Common myeloid progenitor, CD34-positive (primary cell): Measurements from ENCODE around the gene PSMB5.
A peak's percentile ranks its signal among the peaks of the same experiment; 100 is the strongest.
"Not testable (repeated sequence)": the region's sequence is repeated elsewhere in the genome, so short reads cannot be mapped to it uniquely, and the experiment has no call there.

Source experiments
- CTCF ChIA-PET: fragments of 350-600 bp; sonication (Branson Sonifier 250); formaldehyde crosslinking; loops from one replicate; lab custom pipeline; 2021; ENCODE audit warnings: antibody characterized with exemption; lab: Charles Lee
- POLR2A ChIA-PET: fragments of 350-600 bp; sonication (Branson Sonifier 250); formaldehyde crosslinking; loops from one replicate; lab custom pipeline; 2021; ENCODE audit warnings: antibody characterized with exemption; lab: Charles Lee
- DNase-seq, 3 donors: peaks; one replicate each; pipeline versions ENCODE4 v3.0.0 to v3.0.0-alpha.2; 2013
- H3K27ac ChIP-seq, 2 experiments: 1 replicate in 1 of 2; 2 replicates in 1 of 2; pipeline ENCODE4 v1.7.0; 2013; ENCODE audit warnings: inconsistent platforms in 2 of 2, low read length in 2 of 2, mild to moderate bottlenecking in 2 of 2, low read depth in 1 of 2, moderate library complexity in 1 of 2; ENCODE audit not compliant: severe bottlenecking in 2 of 2, insufficient read depth in 1 of 2, poor library complexity in 1 of 2
- H3K27me3 ChIP-seq, 5 experiments: replicated peaks in 2 of 5; 1 replicate in 3 of 5; 2 replicates in 2 of 5; pipeline versions ENCODE4 v1.6.1 to v1.7.0; 2013; ENCODE audit warnings: low read length in 4 of 5, mild to moderate bottlenecking in 2 of 5, moderate library complexity in 2 of 5, inconsistent platforms in 1 of 5; ENCODE audit not compliant: insufficient read depth in 5 of 5, control insufficient read depth in 4 of 5
- H3K36me3 ChIP-seq, 4 experiments: 1 replicate in 2 of 4; 2 replicates in 2 of 4; pipeline versions ENCODE4 v1.6.1 to v1.7.0; 2013; ENCODE audit warnings: low read length in 3 of 4, control low read depth in 1 of 4, mild to moderate bottlenecking in 1 of 4; ENCODE audit not compliant: control insufficient read depth in 4 of 4, insufficient read depth in 4 of 4
- H3K4me1 ChIP-seq, 4 experiments: 1 replicate in 3 of 4; 2 replicates in 1 of 4; pipeline versions ENCODE4 v1.6.1 to v1.7.1; 2013; ENCODE audit warnings: low read length in 3 of 4, mild to moderate bottlenecking in 3 of 4, control low read depth in 1 of 4, inconsistent platforms in 1 of 4, moderate library complexity in 1 of 4; ENCODE audit not compliant: control insufficient read depth in 4 of 4, insufficient read depth in 4 of 4; ENCODE audit errors: control extremely low read depth in 1 of 4
- H3K4me3 ChIP-seq, 7 experiments: 1 replicate in 4 of 7; 2 replicates in 3 of 7; pipeline versions ENCODE4 v1.5.1 to v1.7.0; 2013; ENCODE audit warnings: mild to moderate bottlenecking in 7 of 7, low read length in 6 of 7, moderate library complexity in 6 of 7, inconsistent platforms in 2 of 7, low read depth in 2 of 7, control low read depth in 1 of 7; ENCODE audit not compliant: insufficient read depth in 4 of 7, control insufficient read depth in 1 of 7; ENCODE audit errors: extremely low read depth in 1 of 7
- H3K9me3 ChIP-seq, 5 experiments: 1 replicate in 4 of 5; 2 replicates in 1 of 5; pipeline versions ENCODE4 v1.6.1 to v1.7.1; 2013; ENCODE audit warnings: low read length in 4 of 5, mild to moderate bottlenecking in 2 of 5, inconsistent platforms in 1 of 5, low read depth in 1 of 5, moderate library complexity in 1 of 5; ENCODE audit not compliant: control insufficient read depth in 4 of 5, insufficient read depth in 2 of 5; ENCODE audit errors: control extremely low read depth in 1 of 5
- WGBS: methylation state at CpG from one replicate; pipeline ENCODE4 v1.1.5; 2013; ENCODE audit not compliant: insufficient coverage; 5-methylcytosine and 5-hydroxymethylcytosine counted together

Gene PSMB5

GRCh38 chr14:23009483-23009938 is 25.2 kb downstream of the PSMB5 start:
- Histone ChIP-seq H3K4me3 (peak overlapping the region in 6 of 7 experiments; percentile 64 to 94 (median 84)), H3K27me3 (no peaks in the 10 kb centered on the region), H3K36me3 (no peaks in the 10 kb centered on the region), H3K27ac (peak overlapping the region; percentile 58 to 87), H3K9me3 (no peaks in the 10 kb centered on the region), H3K4me1 (peaks cover 8 to 34% (median 28%) of the 10 kb centered on the region in 4 experiments)
- ChIA-PET CTCF (interaction anchor here (3.9 to 4.1 kb wide), 2 partner anchors 14 to 48 kb away, joined by 41 to 47 read pairs; partner anchors contain the start of gene CDH24), POLR2A (no interaction called here)
- no peak for DNase-seq
- no CpG with 5 or more reads among the region's 8 CpGs for WGBS

- ChIA-PET POLR2A (no interaction called here), CTCF (interaction anchor here (1.6 to 4.1 kb wide), 4 partner anchors 13 to 48 kb away, joined by 3 to 47 read pairs (median 28); partner anchors contain the start of genes CDH24 and PSMB5)
- Histone ChIP-seq H3K27me3 (no peaks in the 10 kb centered on the region), H3K4me1 (peaks cover 8 to 34% (median 28%) of the 10 kb centered on the region in 4 experiments), H3K4me3 (peak overlapping the region in 5 of 7 experiments; percentile 2 to 94 (median 35)), H3K9me3 (no peaks in the 10 kb centered on the region), H3K27ac (peak overlapping the region in 1 of 2 experiments; percentile 87), H3K36me3 (no peaks in the 10 kb centered on the region)
- 0% methylated on average over 3 of the region's 3 CpGs for WGBS
- DNase-seq = peak in 2 of 3 donors; percentile 30 to 61
These were observed 25.9 kb downstream of the PSMB5 start for GRCh38 chr14:23008831-23009230.

- H3K4me3 ChIP-seq = peak overlapping the region; percentile 47 to 92 (median 86)
- DNase-seq = peak; percentile 98 to 99 (median 99)
- no peaks in the 10 kb centered on the region for H3K27me3 ChIP-seq
- H3K4me1 ChIP-seq = peaks cover 8 to 34% (median 28%) of the 10 kb centered on the region in 4 experiments
- no peaks in the 10 kb centered on the region for H3K36me3 ChIP-seq
- H3K9me3 ChIP-seq = no peaks in the 10 kb centered on the region
- under 1% methylated on average over 59 of the region's 62 CpGs for WGBS
- ChIA-PET CTCF (interaction anchor here (0.7 to 4.1 kb wide), 29 partner anchors 8 to 180 kb away, joined by 3 to 47 read pairs (median 4); partner anchors contain the start of genes AJUBA, CDH24, PSMB11 and PSMB5), POLR2A (interaction anchor here (0.6 to 1.5 kb wide), 5 partner anchors 10 to 65 kb away, joined by 3 to 7 read pairs (median 3); no protein-coding TSS in a partner anchor)
- peak overlapping the region; percentile 89 to 95 for H3K27ac ChIP-seq
These were observed 27.9 kb downstream of the PSMB5 start for GRCh38 chr14:23006544-23007419.

- H3K4me3 ChIP-seq = peak overlapping the region in 6 of 7 experiments; percentile 47 to 92 (median 88)
- no peaks in the 10 kb centered on the region for H3K36me3 ChIP-seq
- H3K27ac ChIP-seq = peak overlapping the region; percentile 89 to 95
- ChIA-PET POLR2A (interaction anchor here (1.3 to 1.5 kb wide), 2 partner anchors 10 to 11 kb away, joined by 4 to 7 read pairs; no protein-coding TSS in a partner anchor), CTCF (interaction anchor here (0.6 to 4.1 kb wide), 21 partner anchors 9 to 183 kb away, joined by 3 to 47 read pairs (median 4); partner anchors contain the start of genes AJUBA, CDH24 and PSMB11)
- peaks cover 8 to 34% (median 28%) of the 10 kb centered on the region in 4 experiments for H3K4me1 ChIP-seq
- H3K9me3 ChIP-seq = no peaks in the 10 kb centered on the region
- WGBS = 67% methylated on average over 3 of the region's 5 CpGs
- DNase-seq = no peak
- H3K27me3 ChIP-seq = no peaks in the 10 kb centered on the region
These were observed 28.5 kb downstream of the PSMB5 start for GRCh38 chr14:23006188-23006534.

- Histone ChIP-seq H3K4me3 (peak overlapping the region in 5 of 7 experiments; percentile 77 to 92 (median 89)), H3K36me3 (no peaks in the 10 kb centered on the region), H3K9me3 (no peaks in the 10 kb centered on the region), H3K27me3 (no peaks in the 10 kb centered on the region), H3K4me1 (peaks cover 8 to 34% (median 28%) of the 10 kb centered on the region in 4 experiments), H3K27ac (peak overlapping the region; percentile 89 to 95)
- WGBS = 56% methylated on average over 2 of the region's 3 CpGs
- POLR2A ChIA-PET = no interaction called here
- DNase-seq = peak in 2 of 3 donors; percentile 17 to 35
- CTCF ChIA-PET = interaction anchor here (0.6 to 34.1 kb wide), 16 partner anchors 10 to 183 kb away, joined by 3 to 933 read pairs (median 8); partner anchors contain the start of genes AJUBA, CDH24 and PSMB11
These were observed 29.1 kb downstream of the PSMB5 start for GRCh38 chr14:23005451-23006187.

GRCh38 chr14:23004274-23004673 is 30.4 kb downstream of the PSMB5 start:
- H3K36me3 ChIP-seq, H3K4me3 ChIP-seq, H3K9me3 ChIP-seq, H3K27ac ChIP-seq, DNase-seq, H3K27me3 ChIP-seq, POLR2A ChIA-PET: not testable (repeated sequence)
- CTCF ChIA-PET = interaction anchor here (0.6 to 34.1 kb wide), 2 partner anchors 9 to 48 kb away, joined by 3 to 933 read pairs; partner anchors contain the start of genes CDH24 and PSMB11
- WGBS = 100% methylated on average over 3 of the region's 4 CpGs
- peaks cover 8 to 30% (median 24%) of the 10 kb centered on the region in 4 experiments for H3K4me1 ChIP-seq
